Measurements from ENCODE around the gene WNT16.

Gene WNT16

DNA sequence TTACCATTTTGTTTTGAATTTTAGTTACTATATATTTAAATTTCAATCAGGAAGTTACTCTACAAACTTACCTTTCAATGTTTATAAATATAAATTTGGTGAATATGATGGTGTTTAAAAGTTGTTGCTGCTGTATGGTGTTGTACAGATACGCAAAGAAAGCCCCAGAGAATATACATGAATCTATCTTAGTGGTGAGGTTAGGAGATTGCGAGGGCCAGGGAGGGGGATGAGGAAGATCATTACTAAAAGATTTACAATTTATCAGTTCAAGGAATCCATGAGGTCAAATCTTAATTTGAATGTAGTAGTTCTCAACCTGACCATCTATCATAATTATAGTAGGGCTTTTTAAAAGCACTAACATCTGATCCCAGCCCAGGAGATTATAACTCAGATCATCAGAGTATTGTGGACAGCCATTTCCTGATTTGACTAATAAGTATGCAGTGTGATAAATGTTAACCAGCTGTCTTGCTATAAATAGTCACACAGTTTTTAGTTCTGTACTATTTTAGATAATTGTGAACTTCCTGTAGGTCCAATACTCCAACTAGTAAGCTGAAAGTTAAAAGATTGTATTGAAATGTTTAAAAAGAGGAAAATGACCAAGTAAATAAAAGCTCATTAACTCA lies 43.7 kb downstream of the WNT16 start:
- in situ Hi-C loops (cut with MboI; ENCODE audit: low sequenced_read_pairs, unreplicated experiment), result no loop called here
- TF ChIP-seq, protein P1, sequence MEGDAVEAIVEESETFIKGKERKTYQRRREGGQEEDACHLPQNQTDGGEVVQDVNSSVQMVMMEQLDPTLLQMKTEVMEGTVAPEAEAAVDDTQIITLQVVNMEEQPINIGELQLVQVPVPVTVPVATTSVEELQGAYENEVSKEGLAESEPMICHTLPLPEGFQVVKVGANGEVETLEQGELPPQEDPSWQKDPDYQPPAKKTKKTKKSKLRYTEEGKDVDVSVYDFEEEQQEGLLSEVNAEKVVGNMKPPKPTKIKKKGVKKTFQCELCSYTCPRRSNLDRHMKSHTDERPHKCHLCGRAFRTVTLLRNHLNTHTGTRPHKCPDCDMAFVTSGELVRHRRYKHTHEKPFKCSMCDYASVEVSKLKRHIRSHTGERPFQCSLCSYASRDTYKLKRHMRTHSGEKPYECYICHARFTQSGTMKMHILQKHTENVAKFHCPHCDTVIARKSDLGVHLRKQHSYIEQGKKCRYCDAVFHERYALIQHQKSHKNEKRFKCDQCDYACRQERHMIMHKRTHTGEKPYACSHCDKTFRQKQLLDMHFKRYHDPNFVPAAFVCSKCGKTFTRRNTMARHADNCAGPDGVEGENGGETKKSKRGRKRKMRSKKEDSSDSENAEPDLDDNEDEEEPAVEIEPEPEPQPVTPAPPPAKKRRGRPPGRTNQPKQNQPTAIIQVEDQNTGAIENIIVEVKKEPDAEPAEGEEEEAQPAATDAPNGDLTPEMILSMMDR (IDR thresholded peaks at IDR 0.05; ENCODE audit: borderline replicate concordance, control extremely low read depth, extremely low read depth, insufficient read depth, missing control alignments), result no peak
- DNase-seq (ENCODE audit: low spot score), result peak; percentile 53

DNA sequence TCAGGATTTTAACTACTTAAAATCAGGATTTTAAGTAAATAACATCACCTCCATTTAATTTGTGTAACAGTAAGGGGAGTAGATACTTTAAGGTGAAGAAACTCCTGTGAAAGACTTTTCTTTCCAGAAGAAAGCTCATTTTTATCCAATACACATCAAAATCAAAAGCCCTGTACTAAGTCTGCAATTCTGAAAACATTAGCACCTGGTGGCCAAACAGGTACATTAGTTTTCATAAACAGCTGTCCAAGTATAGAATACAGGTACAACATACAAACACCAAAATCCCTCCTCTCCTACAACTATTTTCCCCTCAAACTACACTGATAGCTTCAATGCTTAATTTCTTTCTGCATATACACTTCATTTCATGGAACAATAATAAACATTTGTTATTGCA lies 44.4 kb downstream of the WNT16 start:
- DNase-seq (ENCODE audit: low spot score), result no peak
- in situ Hi-C loops (cut with MboI; ENCODE audit: low sequenced_read_pairs, unreplicated experiment), result no loop called here
- TF ChIP-seq, protein P1 (IDR thresholded peaks at IDR 0.05; ENCODE audit: borderline replicate concordance, control extremely low read depth, extremely low read depth, insufficient read depth, missing control alignments), result no peak

- TF ChIP-seq, protein P1 (IDR thresholded peaks at IDR 0.05; ENCODE audit: borderline replicate concordance, control extremely low read depth, extremely low read depth, insufficient read depth, missing control alignments), result no peak
- no peak for DNase-seq (ENCODE audit: low spot score)
- in situ Hi-C loops (cut with MboI; ENCODE audit: low sequenced_read_pairs, unreplicated experiment), result no loop called here
Measured at GRCh38 chr7:121376979-121377378, 48.2 kb downstream of the WNT16 start.

GRCh38 chr7:121379930-121380329 lies 51.1 kb downstream of the WNT16 start:
- in situ Hi-C loops (cut with MboI; ENCODE audit: low sequenced_read_pairs, unreplicated experiment), result no loop called here
- TF ChIP-seq, protein P1 (IDR thresholded peaks at IDR 0.05; ENCODE audit: borderline replicate concordance, control extremely low read depth, extremely low read depth, insufficient read depth, missing control alignments), result no peak
- DNase-seq (ENCODE audit: low spot score), result no peak

DNA sequence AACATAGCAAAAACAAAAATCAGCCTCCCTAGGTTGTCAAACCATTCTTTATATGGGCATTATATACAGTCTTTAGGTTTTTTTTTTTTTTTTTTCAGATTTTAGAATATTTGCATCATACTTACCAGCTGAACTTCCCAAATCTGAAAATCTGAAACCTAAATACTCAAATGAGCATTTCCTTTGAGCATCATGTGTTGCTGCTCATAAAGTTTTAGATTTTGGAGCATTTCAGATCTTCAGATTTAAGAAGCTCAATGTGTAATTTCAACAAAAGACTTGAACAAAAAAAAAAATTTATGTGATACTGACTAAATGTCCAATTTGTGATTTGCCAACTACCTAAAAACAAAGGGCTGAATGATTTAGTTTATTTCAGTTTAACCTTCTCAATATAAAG lies 53.7 kb downstream of the WNT16 start:
- in situ Hi-C loops (cut with MboI; ENCODE audit: low sequenced_read_pairs, unreplicated experiment), result no loop called here
- no peak for DNase-seq (ENCODE audit: low spot score)
- TF ChIP-seq, protein P1 (IDR thresholded peaks at IDR 0.05; ENCODE audit: borderline replicate concordance, control extremely low read depth, extremely low read depth, insufficient read depth, missing control alignments), result no peak

DNA sequence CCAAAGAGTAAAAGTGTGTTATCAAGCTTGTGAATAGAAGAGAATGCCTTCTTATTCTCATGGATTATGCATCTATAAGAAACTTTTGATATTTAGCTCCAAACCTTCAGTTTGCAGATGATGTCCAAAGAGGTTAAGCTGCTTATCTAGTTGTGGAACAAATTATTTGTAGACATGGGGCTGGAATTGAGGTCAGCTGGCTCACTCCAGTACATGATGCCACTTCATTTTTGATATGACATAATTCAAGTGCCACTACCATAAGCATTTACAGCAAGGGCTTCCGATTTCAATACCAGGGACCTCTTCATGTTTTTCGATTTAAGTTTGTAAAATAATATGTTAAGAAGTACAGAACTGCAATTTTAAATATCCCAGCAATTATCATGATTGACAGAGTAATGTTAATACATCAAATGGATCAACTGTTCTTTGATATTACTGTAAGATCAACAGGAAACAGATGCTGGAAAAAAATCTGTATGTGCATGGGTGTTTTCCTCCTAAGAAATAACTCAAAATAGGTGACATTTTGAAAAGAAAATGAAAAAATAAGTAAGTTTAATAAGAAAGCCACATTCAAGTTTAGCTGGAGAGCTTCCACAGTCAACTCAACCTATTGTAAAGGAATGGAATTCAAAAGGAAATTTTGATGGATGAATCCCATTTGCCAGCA lies 54.6 kb downstream of the WNT16 start:
- TF ChIP-seq, protein P1 (IDR thresholded peaks at IDR 0.05; ENCODE audit: borderline replicate concordance, control extremely low read depth, extremely low read depth, insufficient read depth, missing control alignments), result no peak
- in situ Hi-C loops (cut with MboI; ENCODE audit: low sequenced_read_pairs, unreplicated experiment), result no loop called here
- no peak for DNase-seq (ENCODE audit: low spot score)

Measured in GM13976 (cell line).